Small intestine (tissue), 7 donors: ENCODE data around the gene RUNX2. TPM values are rescaled to one million over a fixed set of nuclear protein-coding genes. Genes with fewer than 3 reads are reported as not detected.

Experiments used
- DNase-seq, 2 donors: peaks; one replicate each; pipeline versions ENCODE4 v3.0.0 to v3.0.0-alpha.2; 2013
- FAIRE-seq: peaks from 2 replicates; lab custom pipeline; 2012; peaks lifted over from hg19 to GRCh38; lab: Jason Lieb, UNC
- H3K27ac ChIP-seq, 3 donors: one replicate each; pipeline ENCODE4 v1.5.1; 2013; ENCODE audit warnings: low read length in 2 of 3, mild to moderate bottlenecking in 2 of 3, control low read depth in 1 of 3, inconsistent platforms in 1 of 3, low read depth in 1 of 3, moderate library complexity in 1 of 3
- H3K27me3 ChIP-seq, 3 donors: one replicate each; pipeline ENCODE4 v1.6.1; 2013; ENCODE audit warnings: low read length in 3 of 3, inconsistent platforms in 1 of 3; ENCODE audit not compliant: control insufficient read depth in 3 of 3, insufficient read depth in 3 of 3
- H3K36me3 ChIP-seq, 3 donors: one replicate each; pipeline ENCODE4 v1.6.1; 2013; ENCODE audit warnings: low read length in 3 of 3, inconsistent platforms in 1 of 3, low read depth in 1 of 3, mild to moderate bottlenecking in 1 of 3, moderate library complexity in 1 of 3; ENCODE audit not compliant: control insufficient read depth in 3 of 3, insufficient read depth in 2 of 3
- H3K4me1 ChIP-seq, 3 donors: one replicate each; pipeline ENCODE4 v1.6.1; 2013; ENCODE audit warnings: low read length in 2 of 3, inconsistent platforms in 1 of 3, low read depth in 1 of 3, mild to moderate bottlenecking in 1 of 3, moderate library complexity in 1 of 3; ENCODE audit not compliant: control insufficient read depth in 3 of 3, insufficient read depth in 2 of 3
- H3K4me3 ChIP-seq, 3 donors: one replicate each; pipeline ENCODE4 v1.5.1; 2013; ENCODE audit warnings: low read length in 3 of 3, control low read depth in 1 of 3, inconsistent platforms in 1 of 3, low read depth in 1 of 3, mild to moderate bottlenecking in 1 of 3, moderate library complexity in 1 of 3
- H3K9me3 ChIP-seq, 2 donors: one replicate each; pipeline ENCODE4 v1.6.1; 2013; ENCODE audit warnings: low read depth in 1 of 2, low read length in 1 of 2; ENCODE audit not compliant: control insufficient read depth in 2 of 2, insufficient read depth in 1 of 2
- WGBS, 3 donors: extraction: QIAGEN DNeasy Blood & Tissue Kit; methylation state at CpG; one replicate each; pipeline ENCODE4 v1.1.7; 2013; 5-methylcytosine and 5-hydroxymethylcytosine counted together
- polyA plus RNA-seq, 4 donors: library from polyadenylated mRNA; stranded (reverse) in 3 of 4; unstranded in 1 of 4; fragments of 200-250 nt in 3 of 4; fragments of 120-200 nt in 1 of 4; gene quantifications; one replicate each; pipeline versions ENCODE4 v1.2.1 to v1.2.3, GENCODE V29; 2013
- donor health status: healthy with polysubstance abuse.
- donor health status: control.
- donor health status: control.
- donor health status: Bipolar disorder and iron deficiency.
- donor health status: healthy.

RUNX2 gene
- polyA plus RNA-seq, 4 donors: under 0.01 to 2.5 (median 0.94) TPM

- H3K27ac ChIP-seq: no peak overlapping the region
- no peak for FAIRE-seq
- WGBS, 3 donors: 64 to 73% (median 66%) methylated on average over 4 of the region's 4 CpGs
Measured at GRCh38 chr6:45702849-45703739, 375.0 kb downstream of the RUNX2 start.

GRCh38 chr6:45704056-45704800 lies 376.1 kb downstream of the RUNX2 start:
- Histone ChIP-seq H3K27me3 (no peaks in the 10 kb centered on the region), H3K36me3 (no peaks in the 10 kb centered on the region), H3K4me1 (no peaks in the 10 kb centered on the region), H3K4me3 (no peak overlapping the region), H3K27ac (no peak overlapping the region), H3K9me3 (no peaks in the 10 kb centered on the region)
- 89 to 92% (median 90%) methylated on average over 3 of the region's 3 CpGs for WGBS, 3 donors
- DNase-seq: no peak
- no peak for FAIRE-seq

More at GRCh38 chr6:45702849-45703739, 375.0 kb downstream of the RUNX2 start:
- H3K4me3 ChIP-seq: no peak overlapping the region
- H3K36me3 ChIP-seq: no peaks in the 10 kb centered on the region
- H3K4me1 ChIP-seq: no peaks in the 10 kb centered on the region
- no peaks in the 10 kb centered on the region for H3K9me3 ChIP-seq
- DNase-seq: no peak
- H3K27me3 ChIP-seq: no peaks in the 10 kb centered on the region

- no peaks in the 10 kb centered on the region for H3K36me3 ChIP-seq
- 92 to 95% (median 93%) methylated on average over 4 of the region's 4 CpGs for WGBS, 3 donors
- no peaks in the 10 kb centered on the region for H3K27me3 ChIP-seq
- no peak for DNase-seq
- no peak for FAIRE-seq
- H3K4me3 ChIP-seq: no peak overlapping the region
- no peaks in the 10 kb centered on the region for H3K4me1 ChIP-seq
- H3K27ac ChIP-seq: no peak overlapping the region
- H3K9me3 ChIP-seq: no peaks in the 10 kb centered on the region
Measured at GRCh38 chr6:45705137-45705855, 377.2 kb downstream of the RUNX2 start.

- no peaks in the 10 kb centered on the region for H3K36me3 ChIP-seq
- no peak overlapping the region for H3K4me3 ChIP-seq
- no peak overlapping the region for H3K27ac ChIP-seq
- 31 to 59% (median 37%) methylated on average over 2 of the region's 2 CpGs for WGBS, 3 donors
- FAIRE-seq (no peak), DNase-seq (no peak)
- H3K27me3 ChIP-seq: no peaks in the 10 kb centered on the region
- H3K9me3 ChIP-seq: no peaks in the 10 kb centered on the region
- no peaks in the 10 kb centered on the region for H3K4me1 ChIP-seq
Measured at GRCh38 chr6:45706319-45706718, 378.2 kb downstream of the RUNX2 start.

- Histone ChIP-seq H3K27me3 (no peaks in the 10 kb centered on the region), H3K4me1 (no peaks in the 10 kb centered on the region), H3K9me3 (no peaks in the 10 kb centered on the region), H3K4me3 (no peak overlapping the region), H3K27ac (no peak overlapping the region), H3K36me3 (no peaks in the 10 kb centered on the region)
- no peak for FAIRE-seq
- no peak for DNase-seq
- WGBS, 3 donors: 61 to 68% (median 61%) methylated on average over 6 of the region's 6 CpGs
Measured at GRCh38 chr6:45707176-45707575, 379.0 kb downstream of the RUNX2 start.

- no peaks in the 10 kb centered on the region for H3K4me1 ChIP-seq
- no peaks in the 10 kb centered on the region for H3K27me3 ChIP-seq
- no peaks in the 10 kb centered on the region for H3K9me3 ChIP-seq
- H3K4me3 ChIP-seq: no peak overlapping the region
- DNase-seq: no peak
- no peak overlapping the region for H3K27ac ChIP-seq
- no peaks in the 10 kb centered on the region for H3K36me3 ChIP-seq
- WGBS, 3 donors: 52 to 67% (median 55%) methylated on average over 6 of the region's 6 CpGs
- no peak for FAIRE-seq
Measured at GRCh38 chr6:45709781-45710220, 381.7 kb downstream of the RUNX2 start.

GRCh38 chr6:45710304-45710821 lies 382.2 kb downstream of the RUNX2 start:
- H3K27ac ChIP-seq: peak overlapping the region in 1 of 3 donors; percentile 60
- WGBS, 3 donors: 50 to 70% (median 69%) methylated on average over 5 of the region's 5 CpGs
- FAIRE-seq: no peak

GRCh38 chr6:45712076-45712475 lies 383.9 kb downstream of the RUNX2 start:
- FAIRE-seq: no peak
- Histone ChIP-seq H3K27ac (no peak overlapping the region), H3K9me3 (no peaks in the 10 kb centered on the region), H3K4me3 (no peak overlapping the region), H3K4me1 (peaks cover 0 to 6% (median 0%) of the 10 kb centered on the region in 3 donors), H3K27me3 (no peaks in the 10 kb centered on the region), H3K36me3 (no peaks in the 10 kb centered on the region)
- WGBS, 3 donors: 86 to 92% (median 87%) methylated on average over 11 of the region's 11 CpGs
- no peak for DNase-seq

More at GRCh38 chr6:45710304-45710821, 382.2 kb downstream of the RUNX2 start:
- H3K4me3 ChIP-seq: no peak overlapping the region
- peaks cover 0 to 5% (median 0%) of the 10 kb centered on the region in 3 donors for H3K4me1 ChIP-seq
- no peaks in the 10 kb centered on the region for H3K36me3 ChIP-seq
- no peaks in the 10 kb centered on the region for H3K27me3 ChIP-seq
- H3K9me3 ChIP-seq: no peaks in the 10 kb centered on the region
- DNase-seq: no peak
